Activated B cell treated with CpG ODN at 0.5 μM for 24 hours (primary cell): Measurements from ENCODE around the gene SMG6. TPM values are rescaled to one million over a fixed set of nuclear protein-coding genes. Genes with fewer than 3 reads are reported as not detected.

Source experiments
- ATAC-seq: fragments of 200-7000 bp; cut with Tn5 transposase; one replicate; pipeline ENCODE4 v1.10.0; 2021; ENCODE audit warnings: low read depth, mild to moderate bottlenecking, moderate library complexity
- CTCF ChIA-PET: fragments of 350-600 bp; sonication (Branson Sonifier 250); formaldehyde crosslinking; loops from one replicate; lab custom pipeline; 2021; ENCODE audit warnings: antibody characterized with exemption; lab: Charles Lee
- POLR2A ChIA-PET: fragments of 350-600 bp; sonication (Branson Sonifier 250); formaldehyde crosslinking; loops from one replicate; lab custom pipeline; 2021; ENCODE audit warnings: antibody characterized with exemption; lab: Charles Lee
- DNase-seq: peaks from one replicate; pipeline ENCODE4 v3.0.0; 2022
- H3K27ac Mint-ChIP-seq: one replicate; pipeline ENCODE4 v1.8.0; 2020; ENCODE audit warnings: mixed read lengths
- H3K27me3 Mint-ChIP-seq: one replicate; pipeline ENCODE4 v1.8.0; 2021; ENCODE audit warnings: mixed read lengths
- H3K36me3 Mint-ChIP-seq: one replicate; pipeline ENCODE4 v1.8.0; 2021; ENCODE audit warnings: low read depth, mixed read lengths
- H3K4me1 Mint-ChIP-seq: one replicate; pipeline ENCODE4 v1.8.0; 2021; ENCODE audit warnings: mixed read lengths
- H3K4me3 Mint-ChIP-seq: one replicate; pipeline ENCODE4 v1.8.0; 2020; ENCODE audit warnings: mild to moderate bottlenecking, mixed read lengths
- H3K9me3 Mint-ChIP-seq: one replicate; pipeline ENCODE4 v1.8.0; 2020; ENCODE audit warnings: mixed read lengths
- intact Hi-C: fragments of 100-400 bp; cut with micrococcal nuclease; formaldehyde crosslinking; loops from one replicate; pipeline ENCODE4 v1.15.1; 2024
- total RNA-seq: library from RNA; stranded (reverse); gene quantifications from 2 replicates; pipeline ENCODE4 v1.2.3, GENCODE V29; 2022
- TF ChIP-seq, protein P1 (sequence below): fragments of 200-600 bp; IDR thresholded peaks from one replicate; pipeline ENCODE4 v1.8.0; 2022; ENCODE audit warnings: antibody characterized with exemption, mild to moderate bottlenecking

Gene SMG6
- total RNA-seq, 1 donor from 2014 or later, result 30.5 TPM

DNA sequence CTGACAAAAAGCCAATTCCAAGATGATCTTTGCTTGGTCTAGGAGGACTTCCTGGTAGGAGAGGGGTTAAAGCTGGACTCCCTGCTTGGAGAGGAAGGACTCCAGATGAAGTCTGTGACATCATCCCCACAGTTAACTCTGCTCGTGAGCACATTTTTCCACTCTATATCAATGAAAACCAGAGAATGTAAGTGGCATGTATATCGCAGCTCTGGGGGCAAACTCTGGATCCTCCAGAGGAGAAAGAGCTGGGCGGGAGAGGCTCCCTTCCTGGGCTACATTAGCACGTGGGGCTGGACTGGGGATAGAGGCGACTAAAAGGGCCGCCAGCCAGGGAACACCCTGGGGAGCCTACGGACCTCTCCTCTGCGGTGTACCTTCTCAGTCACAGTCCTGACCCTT, 214.6 kb downstream of the SMG6 start:
- no peaks in the 10 kb centered on the region for H3K9me3 Mint-ChIP-seq
- no peaks in the 10 kb centered on the region for H3K27me3 Mint-ChIP-seq
- ChIA-PET CTCF (interaction anchor here (0.9 to 7.3 kb wide), 5 partner anchors 14 to 156 kb away, joined by 3 to 98 read pairs (median 4); partner anchors contain the start of gene HIC1), POLR2A (interaction anchor here (0.6 to 16.3 kb wide), 22 partner anchors 8 to 924 kb away, joined by 3 to 449 read pairs (median 5); partner anchors contain the start of genes HIC1, SMG6 and SRR)
- H3K4me1 Mint-ChIP-seq, result peaks cover 73% of the 10 kb centered on the region
- H3K4me3 Mint-ChIP-seq, result peak overlapping the region; percentile 91
- peak overlapping the region; percentile 96 for H3K27ac Mint-ChIP-seq
- intact Hi-C loops, result loop anchor here (1.0 to 5.0 kb wide), 5 partner anchors 25 to 366 kb away; partner anchors contain the start of gene MNT
- DNase-seq (peak; percentile 41), ATAC-seq (peak; percentile 10)
- H3K36me3 Mint-ChIP-seq, result peaks cover 14% of the 10 kb centered on the region
- TF ChIP-seq, protein P1, sequence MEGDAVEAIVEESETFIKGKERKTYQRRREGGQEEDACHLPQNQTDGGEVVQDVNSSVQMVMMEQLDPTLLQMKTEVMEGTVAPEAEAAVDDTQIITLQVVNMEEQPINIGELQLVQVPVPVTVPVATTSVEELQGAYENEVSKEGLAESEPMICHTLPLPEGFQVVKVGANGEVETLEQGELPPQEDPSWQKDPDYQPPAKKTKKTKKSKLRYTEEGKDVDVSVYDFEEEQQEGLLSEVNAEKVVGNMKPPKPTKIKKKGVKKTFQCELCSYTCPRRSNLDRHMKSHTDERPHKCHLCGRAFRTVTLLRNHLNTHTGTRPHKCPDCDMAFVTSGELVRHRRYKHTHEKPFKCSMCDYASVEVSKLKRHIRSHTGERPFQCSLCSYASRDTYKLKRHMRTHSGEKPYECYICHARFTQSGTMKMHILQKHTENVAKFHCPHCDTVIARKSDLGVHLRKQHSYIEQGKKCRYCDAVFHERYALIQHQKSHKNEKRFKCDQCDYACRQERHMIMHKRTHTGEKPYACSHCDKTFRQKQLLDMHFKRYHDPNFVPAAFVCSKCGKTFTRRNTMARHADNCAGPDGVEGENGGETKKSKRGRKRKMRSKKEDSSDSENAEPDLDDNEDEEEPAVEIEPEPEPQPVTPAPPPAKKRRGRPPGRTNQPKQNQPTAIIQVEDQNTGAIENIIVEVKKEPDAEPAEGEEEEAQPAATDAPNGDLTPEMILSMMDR, result no peak

DNA sequence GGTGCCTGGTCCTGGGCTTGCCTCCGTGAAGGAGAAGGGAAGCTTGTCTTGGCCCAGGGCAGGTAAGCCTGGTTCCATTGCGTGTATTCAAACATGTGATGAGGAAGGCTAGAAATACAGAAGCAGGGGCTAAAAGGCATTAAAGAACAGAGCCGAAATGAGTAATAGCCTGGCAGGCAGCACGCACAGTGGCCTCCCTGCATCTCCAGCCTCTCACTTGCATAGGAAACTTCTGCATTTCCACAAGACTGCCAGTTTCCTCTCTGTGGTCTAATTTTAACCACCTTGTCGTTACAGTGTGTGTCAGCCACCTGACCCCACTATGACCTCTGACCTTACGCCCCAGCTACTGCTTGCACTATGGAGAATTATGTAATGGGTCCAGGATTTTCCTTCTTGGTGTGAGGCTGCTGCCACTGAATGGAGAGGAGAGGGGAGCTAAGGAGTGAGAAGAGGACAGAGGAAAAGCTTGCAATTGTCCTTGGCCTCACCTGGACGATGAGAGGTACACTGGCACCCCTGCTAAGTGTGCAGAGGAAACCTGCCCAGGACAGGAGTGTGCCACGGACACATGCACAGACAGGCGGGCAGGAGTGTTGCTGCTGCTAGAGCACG, 215.9 kb downstream of the SMG6 start:
- TF ChIP-seq, protein P1, result no peak
- Mint-ChIP-seq H3K27me3 (no peaks in the 10 kb centered on the region), H3K27ac (peak overlapping the region; percentile 72), H3K4me3 (peak overlapping the region; percentile 60), H3K36me3 (peaks cover 15% of the 10 kb centered on the region), H3K9me3 (no peaks in the 10 kb centered on the region), H3K4me1 (peaks cover 80% of the 10 kb centered on the region)
- intact Hi-C loops, result loop anchor here (1.0 to 5.0 kb wide), 7 partner anchors 17 to 371 kb away; partner anchors contain the start of gene MNT
- peak; percentile 63 for ATAC-seq
- peak; percentile 48 for DNase-seq
- CTCF ChIA-PET, result interaction anchor here (0.6 to 7.3 kb wide), 4 partner anchors 17 to 81 kb away, joined by 3 to 98 read pairs (median 4); partner anchors contain the start of gene HIC1
- POLR2A ChIA-PET, result interaction anchor here (0.6 to 16.3 kb wide), 12 partner anchors 14 to 481 kb away, joined by 3 to 449 read pairs (median 4); partner anchors contain the start of gene HIC1

DNA sequence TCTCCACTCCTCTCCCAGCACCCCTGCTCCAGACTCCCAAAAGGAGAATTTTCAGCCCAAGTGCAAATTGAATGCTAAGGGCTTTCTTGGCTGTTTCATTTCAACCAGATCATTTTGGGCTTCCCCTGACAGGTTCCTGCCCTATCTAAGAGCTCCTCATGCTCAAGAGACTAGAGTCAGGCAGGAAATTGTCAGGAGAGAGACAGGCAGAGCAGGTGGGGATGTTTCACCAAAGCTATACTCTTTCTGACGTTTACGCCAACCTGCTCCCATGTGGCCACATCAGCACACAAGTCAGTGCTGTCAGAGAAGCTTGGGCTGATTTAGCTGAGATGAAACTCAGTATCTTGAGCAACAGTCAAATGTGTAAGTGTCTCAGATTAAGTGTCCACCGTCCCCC, 217.3 kb downstream of the SMG6 start:
- Mint-ChIP-seq H3K4me1 (peaks cover 74% of the 10 kb centered on the region), H3K36me3 (peaks cover 21% of the 10 kb centered on the region), H3K9me3 (no peaks in the 10 kb centered on the region), H3K27me3 (no peaks in the 10 kb centered on the region), H3K27ac (peak overlapping the region; percentile 72), H3K4me3 (peak overlapping the region; percentile 60)
- POLR2A ChIA-PET, result interaction anchor here (0.9 to 16.3 kb wide), 5 partner anchors 20 to 893 kb away, joined by 3 to 449 read pairs (median 5); partner anchors contain the start of genes HIC1 and INPP5K
- DNase-seq, result no peak
- intact Hi-C loops, result loop anchor here (5.0 kb wide), 1 partner anchor 36 kb away; no protein-coding TSS in a partner anchor
- TF ChIP-seq, protein P1, result no peak
- CTCF ChIA-PET, result interaction anchor here (1.0 to 7.3 kb wide), 3 partner anchors 30 to 158 kb away, joined by 3 to 98 read pairs (median 4); partner anchors contain the start of gene HIC1
- no peak for ATAC-seq

DNA sequence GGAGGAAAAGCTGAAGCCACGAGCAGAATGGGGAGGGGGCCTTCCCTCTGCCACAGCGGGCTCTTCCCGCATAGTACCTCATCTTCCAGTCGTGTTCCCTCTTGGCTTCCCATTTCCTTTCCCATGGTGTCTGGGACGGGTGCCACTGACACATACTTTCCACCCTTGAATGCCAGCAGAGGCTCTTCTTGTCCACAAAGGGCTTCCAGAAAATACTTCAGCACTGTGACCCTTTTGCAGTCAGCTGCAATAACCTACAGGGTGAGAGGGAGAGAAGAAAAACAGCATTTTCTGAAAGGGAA, 218.0 kb downstream of the SMG6 start:
- Mint-ChIP-seq H3K4me1 (peaks cover 68% of the 10 kb centered on the region), H3K36me3 (peaks cover 28% of the 10 kb centered on the region), H3K9me3 (no peaks in the 10 kb centered on the region), H3K27me3 (no peaks in the 10 kb centered on the region), H3K27ac (peak overlapping the region; percentile 18), H3K4me3 (peak overlapping the region; percentile 24)
- TF ChIP-seq, protein P1, result no peak
- ATAC-seq, result no peak
- intact Hi-C loops, result loop anchor here (5.0 kb wide), 1 partner anchor 37 kb away; no protein-coding TSS in a partner anchor
- CTCF ChIA-PET, result interaction anchor here (7.3 kb wide), 1 partner anchor 29 kb away, joined by 98 read pairs; the partner anchor contains the start of gene HIC1
- DNase-seq, result no peak
- POLR2A ChIA-PET, result interaction anchor here (1.3 to 16.3 kb wide), 2 partner anchors 19 to 130 kb away, joined by 5 to 449 read pairs; partner anchors contain the start of gene HIC1
